ENCODE results near the gene SLC9A5.

DNA sequence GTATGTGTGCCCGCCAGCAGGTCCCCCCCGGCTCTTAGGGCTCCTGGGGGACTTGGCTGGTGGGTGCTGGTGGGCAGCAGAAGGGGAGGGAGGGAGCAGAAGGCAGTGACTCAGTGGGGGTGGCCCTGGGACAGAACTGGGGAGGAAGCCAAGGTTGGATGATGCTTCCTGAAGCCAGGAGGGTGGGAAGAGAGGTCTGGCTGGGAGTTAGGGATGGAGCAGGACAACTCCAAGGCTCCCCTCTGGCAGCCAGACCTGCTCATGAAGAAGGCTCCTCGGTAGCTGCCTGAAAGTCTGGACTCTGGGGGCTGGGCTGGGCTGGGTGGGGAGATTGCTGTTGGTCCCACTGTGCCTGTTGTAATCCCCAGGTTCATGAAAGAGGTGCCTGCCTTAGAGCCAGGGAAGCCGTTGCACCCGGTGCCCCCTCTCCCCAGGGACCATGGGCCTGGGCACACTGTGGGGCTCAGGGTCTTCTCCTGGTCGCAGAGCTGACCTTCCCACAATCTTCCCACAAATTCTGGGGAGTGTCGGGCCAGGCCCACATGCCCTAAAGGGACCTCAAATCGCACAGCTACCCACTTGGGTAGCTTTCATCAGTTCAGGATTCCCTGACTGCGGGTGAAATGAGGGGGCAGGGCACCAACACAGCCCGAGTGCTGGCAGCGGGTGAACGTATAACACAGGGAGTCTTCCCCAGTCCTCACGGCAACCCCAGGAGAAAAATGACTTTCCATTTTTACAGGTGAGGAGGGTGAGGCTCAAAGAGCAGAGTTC is 29.4 kb downstream of the SLC9A5 start:
- no peak for TF ChIP-seq TCF3 (CRISPR knock-in tag; IDR thresholded peaks at IDR 0.05)
- no peak for TF ChIP-seq POLR2AphosphoS5 (IDR thresholded peaks at IDR 0.05; ENCODE audit: control insufficient read depth, insufficient read depth, low read depth, low read length)
- no peak for TF ChIP-seq PPARD (CRISPR knock-in tag; IDR thresholded peaks at IDR 0.05)
- TF ChIP-seq ZNF184 (CRISPR knock-in tag; IDR thresholded peaks at IDR 0.05): no peak
- no peak for TF ChIP-seq HIVEP1 (CRISPR knock-in tag; IDR thresholded peaks at IDR 0.05)
- TF ChIP-seq TBP (optimal IDR thresholded peaks at IDR 0.05; ENCODE audit: low read depth, low read length): no peak
- TF ChIP-seq, protein P1, sequence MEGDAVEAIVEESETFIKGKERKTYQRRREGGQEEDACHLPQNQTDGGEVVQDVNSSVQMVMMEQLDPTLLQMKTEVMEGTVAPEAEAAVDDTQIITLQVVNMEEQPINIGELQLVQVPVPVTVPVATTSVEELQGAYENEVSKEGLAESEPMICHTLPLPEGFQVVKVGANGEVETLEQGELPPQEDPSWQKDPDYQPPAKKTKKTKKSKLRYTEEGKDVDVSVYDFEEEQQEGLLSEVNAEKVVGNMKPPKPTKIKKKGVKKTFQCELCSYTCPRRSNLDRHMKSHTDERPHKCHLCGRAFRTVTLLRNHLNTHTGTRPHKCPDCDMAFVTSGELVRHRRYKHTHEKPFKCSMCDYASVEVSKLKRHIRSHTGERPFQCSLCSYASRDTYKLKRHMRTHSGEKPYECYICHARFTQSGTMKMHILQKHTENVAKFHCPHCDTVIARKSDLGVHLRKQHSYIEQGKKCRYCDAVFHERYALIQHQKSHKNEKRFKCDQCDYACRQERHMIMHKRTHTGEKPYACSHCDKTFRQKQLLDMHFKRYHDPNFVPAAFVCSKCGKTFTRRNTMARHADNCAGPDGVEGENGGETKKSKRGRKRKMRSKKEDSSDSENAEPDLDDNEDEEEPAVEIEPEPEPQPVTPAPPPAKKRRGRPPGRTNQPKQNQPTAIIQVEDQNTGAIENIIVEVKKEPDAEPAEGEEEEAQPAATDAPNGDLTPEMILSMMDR (IDR thresholded peaks at IDR 0.05 in 2 of 3, conservative IDR thresholded peaks at IDR 0.05 in 1 of 3; ENCODE audit: insufficient read depth in 2 of 3, low read depth in 1 of 3, low read length in 3 of 3): no peak
- no peak for TF ChIP-seq HDAC6 (IDR thresholded peaks at IDR 0.05; ENCODE audit: low read depth, low read length)
- TF ChIP-seq, protein P2, sequence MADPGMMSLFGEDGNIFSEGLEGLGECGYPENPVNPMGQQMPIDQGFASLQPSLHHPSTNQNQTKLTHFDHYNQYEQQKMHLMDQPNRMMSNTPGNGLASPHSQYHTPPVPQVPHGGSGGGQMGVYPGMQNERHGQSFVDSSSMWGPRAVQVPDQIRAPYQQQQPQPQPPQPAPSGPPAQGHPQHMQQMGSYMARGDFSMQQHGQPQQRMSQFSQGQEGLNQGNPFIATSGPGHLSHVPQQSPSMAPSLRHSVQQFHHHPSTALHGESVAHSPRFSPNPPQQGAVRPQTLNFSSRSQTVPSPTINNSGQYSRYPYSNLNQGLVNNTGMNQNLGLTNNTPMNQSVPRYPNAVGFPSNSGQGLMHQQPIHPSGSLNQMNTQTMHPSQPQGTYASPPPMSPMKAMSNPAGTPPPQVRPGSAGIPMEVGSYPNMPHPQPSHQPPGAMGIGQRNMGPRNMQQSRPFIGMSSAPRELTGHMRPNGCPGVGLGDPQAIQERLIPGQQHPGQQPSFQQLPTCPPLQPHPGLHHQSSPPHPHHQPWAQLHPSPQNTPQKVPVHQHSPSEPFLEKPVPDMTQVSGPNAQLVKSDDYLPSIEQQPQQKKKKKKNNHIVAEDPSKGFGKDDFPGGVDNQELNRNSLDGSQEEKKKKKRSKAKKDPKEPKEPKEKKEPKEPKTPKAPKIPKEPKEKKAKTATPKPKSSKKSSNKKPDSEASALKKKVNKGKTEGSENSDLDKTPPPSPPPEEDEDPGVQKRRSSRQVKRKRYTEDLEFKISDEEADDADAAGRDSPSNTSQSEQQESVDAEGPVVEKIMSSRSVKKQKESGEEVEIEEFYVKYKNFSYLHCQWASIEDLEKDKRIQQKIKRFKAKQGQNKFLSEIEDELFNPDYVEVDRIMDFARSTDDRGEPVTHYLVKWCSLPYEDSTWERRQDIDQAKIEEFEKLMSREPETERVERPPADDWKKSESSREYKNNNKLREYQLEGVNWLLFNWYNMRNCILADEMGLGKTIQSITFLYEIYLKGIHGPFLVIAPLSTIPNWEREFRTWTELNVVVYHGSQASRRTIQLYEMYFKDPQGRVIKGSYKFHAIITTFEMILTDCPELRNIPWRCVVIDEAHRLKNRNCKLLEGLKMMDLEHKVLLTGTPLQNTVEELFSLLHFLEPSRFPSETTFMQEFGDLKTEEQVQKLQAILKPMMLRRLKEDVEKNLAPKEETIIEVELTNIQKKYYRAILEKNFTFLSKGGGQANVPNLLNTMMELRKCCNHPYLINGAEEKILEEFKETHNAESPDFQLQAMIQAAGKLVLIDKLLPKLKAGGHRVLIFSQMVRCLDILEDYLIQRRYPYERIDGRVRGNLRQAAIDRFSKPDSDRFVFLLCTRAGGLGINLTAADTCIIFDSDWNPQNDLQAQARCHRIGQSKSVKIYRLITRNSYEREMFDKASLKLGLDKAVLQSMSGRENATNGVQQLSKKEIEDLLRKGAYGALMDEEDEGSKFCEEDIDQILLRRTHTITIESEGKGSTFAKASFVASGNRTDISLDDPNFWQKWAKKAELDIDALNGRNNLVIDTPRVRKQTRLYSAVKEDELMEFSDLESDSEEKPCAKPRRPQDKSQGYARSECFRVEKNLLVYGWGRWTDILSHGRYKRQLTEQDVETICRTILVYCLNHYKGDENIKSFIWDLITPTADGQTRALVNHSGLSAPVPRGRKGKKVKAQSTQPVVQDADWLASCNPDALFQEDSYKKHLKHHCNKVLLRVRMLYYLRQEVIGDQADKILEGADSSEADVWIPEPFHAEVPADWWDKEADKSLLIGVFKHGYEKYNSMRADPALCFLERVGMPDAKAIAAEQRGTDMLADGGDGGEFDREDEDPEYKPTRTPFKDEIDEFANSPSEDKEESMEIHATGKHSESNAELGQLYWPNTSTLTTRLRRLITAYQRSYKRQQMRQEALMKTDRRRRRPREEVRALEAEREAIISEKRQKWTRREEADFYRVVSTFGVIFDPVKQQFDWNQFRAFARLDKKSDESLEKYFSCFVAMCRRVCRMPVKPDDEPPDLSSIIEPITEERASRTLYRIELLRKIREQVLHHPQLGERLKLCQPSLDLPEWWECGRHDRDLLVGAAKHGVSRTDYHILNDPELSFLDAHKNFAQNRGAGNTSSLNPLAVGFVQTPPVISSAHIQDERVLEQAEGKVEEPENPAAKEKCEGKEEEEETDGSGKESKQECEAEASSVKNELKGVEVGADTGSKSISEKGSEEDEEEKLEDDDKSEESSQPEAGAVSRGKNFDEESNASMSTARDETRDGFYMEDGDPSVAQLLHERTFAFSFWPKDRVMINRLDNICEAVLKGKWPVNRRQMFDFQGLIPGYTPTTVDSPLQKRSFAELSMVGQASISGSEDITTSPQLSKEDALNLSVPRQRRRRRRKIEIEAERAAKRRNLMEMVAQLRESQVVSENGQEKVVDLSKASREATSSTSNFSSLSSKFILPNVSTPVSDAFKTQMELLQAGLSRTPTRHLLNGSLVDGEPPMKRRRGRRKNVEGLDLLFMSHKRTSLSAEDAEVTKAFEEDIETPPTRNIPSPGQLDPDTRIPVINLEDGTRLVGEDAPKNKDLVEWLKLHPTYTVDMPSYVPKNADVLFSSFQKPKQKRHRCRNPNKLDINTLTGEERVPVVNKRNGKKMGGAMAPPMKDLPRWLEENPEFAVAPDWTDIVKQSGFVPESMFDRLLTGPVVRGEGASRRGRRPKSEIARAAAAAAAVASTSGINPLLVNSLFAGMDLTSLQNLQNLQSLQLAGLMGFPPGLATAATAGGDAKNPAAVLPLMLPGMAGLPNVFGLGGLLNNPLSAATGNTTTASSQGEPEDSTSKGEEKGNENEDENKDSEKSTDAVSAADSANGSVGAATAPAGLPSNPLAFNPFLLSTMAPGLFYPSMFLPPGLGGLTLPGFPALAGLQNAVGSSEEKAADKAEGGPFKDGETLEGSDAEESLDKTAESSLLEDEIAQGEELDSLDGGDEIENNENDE (IDR thresholded peaks at IDR 0.05; ENCODE audit: low read depth, low read length): no peak
- no peak for TF ChIP-seq JUND (IDR thresholded peaks at IDR 0.05; ENCODE audit: borderline replicate concordance, low read depth, low read length)
- TF ChIP-seq JUND (tag; IDR thresholded peaks at IDR 0.05; ENCODE audit: borderline replicate concordance, low read depth, low read length): no peak
- TF ChIP-seq, protein P3, sequence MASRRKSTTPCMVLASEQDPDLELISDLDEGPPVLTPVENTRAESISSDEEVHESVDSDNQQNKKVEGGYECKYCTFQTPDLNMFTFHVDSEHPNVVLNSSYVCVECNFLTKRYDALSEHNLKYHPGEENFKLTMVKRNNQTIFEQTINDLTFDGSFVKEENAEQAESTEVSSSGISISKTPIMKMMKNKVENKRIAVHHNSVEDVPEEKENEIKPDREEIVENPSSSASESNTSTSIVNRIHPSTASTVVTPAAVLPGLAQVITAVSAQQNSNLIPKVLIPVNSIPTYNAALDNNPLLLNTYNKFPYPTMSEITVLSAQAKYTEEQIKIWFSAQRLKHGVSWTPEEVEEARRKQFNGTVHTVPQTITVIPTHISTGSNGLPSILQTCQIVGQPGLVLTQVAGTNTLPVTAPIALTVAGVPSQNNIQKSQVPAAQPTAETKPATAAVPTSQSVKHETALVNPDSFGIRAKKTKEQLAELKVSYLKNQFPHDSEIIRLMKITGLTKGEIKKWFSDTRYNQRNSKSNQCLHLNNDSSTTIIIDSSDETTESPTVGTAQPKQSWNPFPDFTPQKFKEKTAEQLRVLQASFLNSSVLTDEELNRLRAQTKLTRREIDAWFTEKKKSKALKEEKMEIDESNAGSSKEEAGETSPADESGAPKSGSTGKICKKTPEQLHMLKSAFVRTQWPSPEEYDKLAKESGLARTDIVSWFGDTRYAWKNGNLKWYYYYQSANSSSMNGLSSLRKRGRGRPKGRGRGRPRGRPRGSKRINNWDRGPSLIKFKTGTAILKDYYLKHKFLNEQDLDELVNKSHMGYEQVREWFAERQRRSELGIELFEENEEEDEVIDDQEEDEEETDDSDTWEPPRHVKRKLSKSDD (conservative IDR thresholded peaks at IDR 0.05; ENCODE audit: low read length): no peak
- no peak for TF ChIP-seq POLR2A (conservative IDR thresholded peaks at IDR 0.05)

Data from K562 (cell line).